Common myeloid progenitor, CD34-positive (primary cell): ENCODE results near the gene DPF3.

Source experiments
- CTCF ChIA-PET: fragments of 350-600 bp; sonication (Branson Sonifier 250); formaldehyde crosslinking; loops from one replicate; lab custom pipeline; 2021; ENCODE audit warnings: antibody characterized with exemption; lab: Charles Lee
- POLR2A ChIA-PET: fragments of 350-600 bp; sonication (Branson Sonifier 250); formaldehyde crosslinking; loops from one replicate; lab custom pipeline; 2021; ENCODE audit warnings: antibody characterized with exemption; lab: Charles Lee
- DNase-seq, 3 donors: peaks; one replicate each; pipeline versions ENCODE4 v3.0.0 to v3.0.0-alpha.2; 2013
- H3K27ac ChIP-seq, 2 experiments: 1 replicate in 1 of 2; 2 replicates in 1 of 2; pipeline ENCODE4 v1.7.0; 2013; ENCODE audit warnings: inconsistent platforms in 2 of 2, low read length in 2 of 2, mild to moderate bottlenecking in 2 of 2, low read depth in 1 of 2, moderate library complexity in 1 of 2; ENCODE audit not compliant: severe bottlenecking in 2 of 2, insufficient read depth in 1 of 2, poor library complexity in 1 of 2
- H3K27me3 ChIP-seq, 5 experiments: replicated peaks in 2 of 5; 1 replicate in 3 of 5; 2 replicates in 2 of 5; pipeline versions ENCODE4 v1.6.1 to v1.7.0; 2013; ENCODE audit warnings: low read length in 4 of 5, mild to moderate bottlenecking in 2 of 5, moderate library complexity in 2 of 5, inconsistent platforms in 1 of 5; ENCODE audit not compliant: insufficient read depth in 5 of 5, control insufficient read depth in 4 of 5
- H3K36me3 ChIP-seq, 4 experiments: 1 replicate in 2 of 4; 2 replicates in 2 of 4; pipeline versions ENCODE4 v1.6.1 to v1.7.0; 2013; ENCODE audit warnings: low read length in 3 of 4, control low read depth in 1 of 4, mild to moderate bottlenecking in 1 of 4; ENCODE audit not compliant: control insufficient read depth in 4 of 4, insufficient read depth in 4 of 4
- H3K4me1 ChIP-seq, 4 experiments: 1 replicate in 3 of 4; 2 replicates in 1 of 4; pipeline versions ENCODE4 v1.6.1 to v1.7.1; 2013; ENCODE audit warnings: low read length in 3 of 4, mild to moderate bottlenecking in 3 of 4, control low read depth in 1 of 4, inconsistent platforms in 1 of 4, moderate library complexity in 1 of 4; ENCODE audit not compliant: control insufficient read depth in 4 of 4, insufficient read depth in 4 of 4; ENCODE audit errors: control extremely low read depth in 1 of 4
- H3K4me3 ChIP-seq, 7 experiments: 1 replicate in 4 of 7; 2 replicates in 3 of 7; pipeline versions ENCODE4 v1.5.1 to v1.7.0; 2013; ENCODE audit warnings: mild to moderate bottlenecking in 7 of 7, low read length in 6 of 7, moderate library complexity in 6 of 7, inconsistent platforms in 2 of 7, low read depth in 2 of 7, control low read depth in 1 of 7; ENCODE audit not compliant: insufficient read depth in 4 of 7, control insufficient read depth in 1 of 7; ENCODE audit errors: extremely low read depth in 1 of 7
- H3K9me3 ChIP-seq, 5 experiments: 1 replicate in 4 of 5; 2 replicates in 1 of 5; pipeline versions ENCODE4 v1.6.1 to v1.7.1; 2013; ENCODE audit warnings: low read length in 4 of 5, mild to moderate bottlenecking in 2 of 5, inconsistent platforms in 1 of 5, low read depth in 1 of 5, moderate library complexity in 1 of 5; ENCODE audit not compliant: control insufficient read depth in 4 of 5, insufficient read depth in 2 of 5; ENCODE audit errors: control extremely low read depth in 1 of 5
- WGBS: methylation state at CpG from one replicate; pipeline ENCODE4 v1.1.5; 2013; ENCODE audit not compliant: insufficient coverage; 5-methylcytosine and 5-hydroxymethylcytosine counted together

The DPF3 gene

GRCh38 chr14:72808564-72808963 lies 85.3 kb downstream of the DPF3 start:
- H3K4me1 ChIP-seq: no peaks in the 10 kb centered on the region
- no peak overlapping the region for H3K27ac ChIP-seq
- H3K9me3 ChIP-seq: peaks cover 0 to 8% (median 0%) of the 10 kb centered on the region in 5 experiments
- peaks cover 0 to 5% (median 4%) of the 10 kb centered on the region in 5 experiments for H3K27me3 ChIP-seq
- ChIA-PET CTCF (no interaction called here), POLR2A (no interaction called here)
- no peak for DNase-seq
- H3K4me3 ChIP-seq: no peak overlapping the region
- no peaks in the 10 kb centered on the region for H3K36me3 ChIP-seq
- 100% methylated on average over 4 of the region's 4 CpGs for WGBS

GRCh38 chr14:72802588-72802946 lies 91.3 kb downstream of the DPF3 start:
- Histone ChIP-seq H3K4me3 (no peak overlapping the region), H3K36me3 (no peaks in the 10 kb centered on the region), H3K9me3 (no peaks in the 10 kb centered on the region), H3K4me1 (no peaks in the 10 kb centered on the region), H3K27me3 (peaks cover 0 to 3% (median 0%) of the 10 kb centered on the region in 5 experiments), H3K27ac (no peak overlapping the region)
- no peak for DNase-seq
- 100% methylated on average over 3 of the region's 3 CpGs for WGBS
- ChIA-PET CTCF (no interaction called here), POLR2A (no interaction called here)

- no peak overlapping the region for H3K27ac ChIP-seq
- no peaks in the 10 kb centered on the region for H3K36me3 ChIP-seq
- ChIA-PET POLR2A (no interaction called here), CTCF (no interaction called here)
- H3K9me3 ChIP-seq: no peaks in the 10 kb centered on the region
- 100% methylated on average over 5 of the region's 5 CpGs for WGBS
- no peak for DNase-seq
- H3K4me1 ChIP-seq: no peaks in the 10 kb centered on the region
- H3K4me3 ChIP-seq: no peak overlapping the region
- peaks cover 0 to 3% (median 0%) of the 10 kb centered on the region in 5 experiments for H3K27me3 ChIP-seq
These were observed 91.9 kb downstream of the DPF3 start for GRCh38 chr14:72801836-72802587.

GRCh38 chr14:72801381-72801812 lies 92.5 kb downstream of the DPF3 start:
- no peak for DNase-seq
- CTCF ChIA-PET: no interaction called here
- no peak overlapping the region for H3K4me3 ChIP-seq
- no peak overlapping the region for H3K27ac ChIP-seq
- no peaks in the 10 kb centered on the region for H3K4me1 ChIP-seq
- 90% methylated on average over 2 of the region's 4 CpGs for WGBS
- no peaks in the 10 kb centered on the region for H3K9me3 ChIP-seq
- POLR2A ChIA-PET: no interaction called here
- H3K36me3 ChIP-seq: no peaks in the 10 kb centered on the region
- H3K27me3 ChIP-seq: peaks cover 0 to 3% (median 0%) of the 10 kb centered on the region in 5 experiments

- Histone ChIP-seq H3K9me3 (no peaks in the 10 kb centered on the region), H3K27me3 (peaks cover 0 to 3% (median 0%) of the 10 kb centered on the region in 5 experiments), H3K4me3 (no peak overlapping the region), H3K27ac (no peak overlapping the region), H3K36me3 (no peaks in the 10 kb centered on the region), H3K4me1 (no peaks in the 10 kb centered on the region)
- WGBS: 93% methylated on average over 2 of the region's 4 CpGs
- no peak for DNase-seq
- CTCF ChIA-PET: no interaction called here
- POLR2A ChIA-PET: no interaction called here
These were observed 93.0 kb downstream of the DPF3 start for GRCh38 chr14:72800848-72801370.

- H3K4me3 ChIP-seq: no peak overlapping the region
- no peaks in the 10 kb centered on the region for H3K9me3 ChIP-seq
- ChIA-PET CTCF (no interaction called here), POLR2A (no interaction called here)
- peaks cover 0 to 3% (median 0%) of the 10 kb centered on the region in 5 experiments for H3K27me3 ChIP-seq
- no peak overlapping the region for H3K27ac ChIP-seq
- no peaks in the 10 kb centered on the region for H3K4me1 ChIP-seq
- no peak for DNase-seq
- H3K36me3 ChIP-seq: no peaks in the 10 kb centered on the region
- WGBS: 100% methylated on average over 2 of the region's 2 CpGs
These were observed 93.6 kb downstream of the DPF3 start for GRCh38 chr14:72800296-72800695.

GRCh38 chr14:72796935-72797334 lies 97.0 kb downstream of the DPF3 start:
- ChIA-PET POLR2A (no interaction called here), CTCF (no interaction called here)
- peaks cover 0 to 7% (median 0%) of the 10 kb centered on the region in 5 experiments for H3K27me3 ChIP-seq
- DNase-seq: no peak
- no peaks in the 10 kb centered on the region for H3K36me3 ChIP-seq
- WGBS: 100% methylated on average over 4 of the region's 6 CpGs
- H3K4me1 ChIP-seq: no peaks in the 10 kb centered on the region
- H3K4me3 ChIP-seq: no peak overlapping the region
- H3K27ac ChIP-seq: no peak overlapping the region
- no peaks in the 10 kb centered on the region for H3K9me3 ChIP-seq
